Stimulated activated naive B cell treated with anti-CD40 and anti-IgM and Interleukin-4, amounts not matched to agents 10 μg/mL and 1 μg/mL and 100 μg/mL, for 72 hours (primary cell): ENCODE measurements around the gene NRCAM.
A peak's percentile ranks its signal among the peaks of the same experiment; 100 is the strongest.

ENCODE experiments used
- ATAC-seq, 2 donors: fragments of 150-1000 bp; cut with Tn5 transposase; replicated peaks; 2 replicates each; pipeline ENCODE4 v1.10.0; 2021; ENCODE audit warnings: moderate library complexity in 1 of 2
- DNase-seq: peaks from one replicate; pipeline ENCODE4 v3.0.0; 2021
- H3K27ac Mint-ChIP-seq: one replicate; pipeline ENCODE4 v1.8.0; 2022; ENCODE audit warnings: mild to moderate bottlenecking, mixed read lengths
- H3K27me3 Mint-ChIP-seq, 2 donors: one replicate each; pipeline ENCODE4 v1.8.0; 2022; ENCODE audit warnings: mixed read lengths in 2 of 2
- H3K36me3 Mint-ChIP-seq, 2 donors: one replicate each; pipeline ENCODE4 v1.8.0; 2022; ENCODE audit warnings: mixed read lengths in 2 of 2, mild to moderate bottlenecking in 1 of 2
- H3K4me1 Mint-ChIP-seq, 2 donors: one replicate each; pipeline ENCODE4 v1.8.0; 2022; ENCODE audit warnings: mixed read lengths in 2 of 2, mild to moderate bottlenecking in 1 of 2
- H3K4me3 Mint-ChIP-seq, 2 donors: one replicate each; pipeline ENCODE4 v1.8.0; 2022; ENCODE audit warnings: mild to moderate bottlenecking in 2 of 2, mixed read lengths in 2 of 2, moderate library complexity in 1 of 2
- H3K9me3 Mint-ChIP-seq, 2 donors: one replicate each; pipeline ENCODE4 v1.8.0; 2022; ENCODE audit warnings: mixed read lengths in 2 of 2, mild to moderate bottlenecking in 1 of 2

The NRCAM gene

DNA sequence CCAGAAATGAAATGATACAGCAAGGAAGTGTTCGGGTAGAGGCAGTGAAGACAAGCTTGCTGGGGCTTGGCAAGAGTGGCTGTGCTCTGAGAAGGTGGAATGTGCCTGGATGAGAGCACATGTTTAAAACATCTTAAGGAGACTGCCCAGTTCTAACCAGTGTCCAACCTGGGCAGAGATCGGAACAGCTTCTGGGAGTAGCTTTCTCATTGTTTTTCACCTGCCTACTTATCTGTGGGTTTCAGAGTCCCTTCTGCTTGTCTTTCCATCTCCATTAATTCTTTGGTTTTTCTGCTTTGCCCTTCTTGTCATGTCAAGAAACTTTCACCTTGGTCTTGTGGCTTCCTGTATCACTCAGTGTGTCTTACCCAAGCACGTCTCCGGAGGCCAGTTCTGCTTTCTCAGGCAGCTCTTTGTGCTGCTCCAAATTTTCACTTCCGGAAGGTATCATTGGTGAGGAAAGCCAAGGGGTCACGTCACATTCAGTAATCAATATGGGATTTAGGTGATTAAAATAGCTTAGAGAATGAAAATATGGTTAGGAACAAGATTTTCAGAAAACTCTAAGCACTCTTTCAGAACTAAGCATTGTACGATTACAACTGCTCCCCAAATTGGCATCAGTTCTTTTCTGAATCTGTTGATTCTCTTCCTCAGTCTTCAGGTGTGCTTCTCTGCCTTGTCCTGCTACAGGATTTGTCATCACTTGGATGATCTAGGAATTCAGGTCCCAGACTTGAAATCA is 320.6 kb downstream of the NRCAM start:
- peak; percentile 65 for DNase-seq
- H3K9me3 Mint-ChIP-seq = peaks cover 0 to 4% of the 10 kb centered on the region in 2 donors
- peaks cover 3 to 8% of the 10 kb centered on the region in 2 donors for H3K36me3 Mint-ChIP-seq
- H3K27ac Mint-ChIP-seq = peak overlapping the region; percentile 95
- peak; percentile 95 to 97 for ATAC-seq
- H3K4me3 Mint-ChIP-seq = peak overlapping the region; percentile 45 to 75
- no peaks in the 10 kb centered on the region for H3K27me3 Mint-ChIP-seq
- H3K4me1 Mint-ChIP-seq = peaks cover 28 to 53% of the 10 kb centered on the region in 2 donors

DNA sequence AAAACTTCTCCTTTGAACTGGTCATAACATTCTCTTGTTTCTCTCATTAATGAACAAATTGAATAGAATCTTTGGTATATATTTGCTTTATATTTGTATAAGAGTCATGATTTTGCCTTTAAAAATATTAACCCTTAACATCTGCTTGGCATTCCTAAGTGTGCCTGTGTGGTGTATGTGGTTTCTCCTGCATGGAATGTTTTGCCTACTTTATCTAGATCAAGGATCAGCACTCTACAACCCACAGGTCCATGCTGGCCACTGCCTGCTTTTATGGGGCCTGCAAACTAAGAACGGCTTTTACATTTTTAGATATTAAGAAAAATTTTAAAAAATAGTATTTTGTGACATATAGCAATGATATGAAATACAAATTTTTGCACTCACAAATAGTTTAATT is 321.8 kb downstream of the NRCAM start:
- Mint-ChIP-seq H3K36me3 (peaks cover 3 to 8% of the 10 kb centered on the region in 2 donors), H3K4me1 (peaks cover 28 to 53% of the 10 kb centered on the region in 2 donors), H3K4me3 (no peak overlapping the region), H3K27me3 (no peaks in the 10 kb centered on the region), H3K9me3 (peaks cover 0 to 4% of the 10 kb centered on the region in 2 donors), H3K27ac (no peak overlapping the region)
- DNase-seq (no peak), ATAC-seq (no peak)

DNA sequence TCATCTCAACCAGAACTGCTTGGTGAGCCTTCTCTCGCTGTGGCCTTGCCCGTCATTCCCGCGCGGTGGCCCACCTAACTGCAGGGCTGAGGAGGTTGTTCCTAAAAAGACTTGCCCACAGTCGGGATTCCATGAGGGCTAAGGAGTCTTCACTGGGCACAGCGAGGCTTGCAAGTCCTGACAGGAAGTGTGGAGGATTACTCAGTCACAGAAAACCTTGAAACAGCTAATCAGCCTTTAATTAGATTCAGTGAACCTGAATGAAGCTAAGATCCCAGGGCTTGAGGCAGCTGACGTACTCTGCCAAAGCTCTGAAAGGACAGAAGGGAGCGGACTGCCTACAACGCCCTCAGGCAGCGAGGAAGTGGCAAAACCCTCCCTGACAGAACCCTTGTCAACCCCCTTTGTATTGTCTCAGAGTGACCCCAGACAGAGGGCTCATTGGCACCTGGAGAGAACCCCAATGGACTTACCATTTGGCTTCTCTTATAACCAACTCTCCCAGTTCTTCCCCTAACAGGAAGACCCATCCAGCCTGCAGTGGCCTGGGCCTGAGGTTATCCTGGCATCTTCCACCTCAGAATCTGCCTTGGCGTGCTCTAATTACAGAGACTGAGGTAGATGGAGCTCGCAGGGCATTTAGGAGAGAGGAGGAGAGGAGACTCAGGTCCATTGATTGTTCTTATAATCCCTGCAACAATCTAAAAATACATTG is 323.5 kb downstream of the NRCAM start:
- Mint-ChIP-seq H3K27ac (peak overlapping the region; percentile 39), H3K4me1 (peaks cover 23 to 49% of the 10 kb centered on the region in 2 donors), H3K27me3 (no peaks in the 10 kb centered on the region), H3K9me3 (peaks cover 0 to 4% of the 10 kb centered on the region in 2 donors), H3K4me3 (no peak overlapping the region), H3K36me3 (peaks cover 3 to 8% of the 10 kb centered on the region in 2 donors)
- no peak for ATAC-seq
- DNase-seq = no peak

DNA sequence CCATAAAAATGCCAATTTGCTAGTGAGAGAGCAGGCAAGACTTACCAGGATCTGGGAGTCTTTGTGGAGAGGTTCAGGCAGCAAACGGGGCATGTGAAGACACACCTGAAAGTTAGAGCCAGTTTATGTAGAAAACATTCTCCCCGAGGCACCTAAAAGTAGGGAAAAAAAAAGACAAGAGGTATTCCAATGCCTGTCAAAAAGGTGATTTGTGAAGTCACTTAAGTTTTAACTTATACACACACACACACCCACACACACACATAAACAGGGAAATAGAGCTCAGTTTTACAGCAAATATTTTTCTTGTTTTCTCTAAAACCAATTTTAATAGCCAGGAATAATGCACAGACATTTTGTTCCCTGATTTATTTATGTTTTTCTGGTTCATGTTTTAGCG is 326.0 kb downstream of the NRCAM start, which contains the start of gene LAMB4:
TSS of gene LAMB4 (minus strand) at position 101 of the 400 bp plus-strand sequence. CDS start 7,197 bp downstream, outside the sequence.
- no peaks in the 10 kb centered on the region for H3K27me3 Mint-ChIP-seq
- ATAC-seq = no peak

DNA sequence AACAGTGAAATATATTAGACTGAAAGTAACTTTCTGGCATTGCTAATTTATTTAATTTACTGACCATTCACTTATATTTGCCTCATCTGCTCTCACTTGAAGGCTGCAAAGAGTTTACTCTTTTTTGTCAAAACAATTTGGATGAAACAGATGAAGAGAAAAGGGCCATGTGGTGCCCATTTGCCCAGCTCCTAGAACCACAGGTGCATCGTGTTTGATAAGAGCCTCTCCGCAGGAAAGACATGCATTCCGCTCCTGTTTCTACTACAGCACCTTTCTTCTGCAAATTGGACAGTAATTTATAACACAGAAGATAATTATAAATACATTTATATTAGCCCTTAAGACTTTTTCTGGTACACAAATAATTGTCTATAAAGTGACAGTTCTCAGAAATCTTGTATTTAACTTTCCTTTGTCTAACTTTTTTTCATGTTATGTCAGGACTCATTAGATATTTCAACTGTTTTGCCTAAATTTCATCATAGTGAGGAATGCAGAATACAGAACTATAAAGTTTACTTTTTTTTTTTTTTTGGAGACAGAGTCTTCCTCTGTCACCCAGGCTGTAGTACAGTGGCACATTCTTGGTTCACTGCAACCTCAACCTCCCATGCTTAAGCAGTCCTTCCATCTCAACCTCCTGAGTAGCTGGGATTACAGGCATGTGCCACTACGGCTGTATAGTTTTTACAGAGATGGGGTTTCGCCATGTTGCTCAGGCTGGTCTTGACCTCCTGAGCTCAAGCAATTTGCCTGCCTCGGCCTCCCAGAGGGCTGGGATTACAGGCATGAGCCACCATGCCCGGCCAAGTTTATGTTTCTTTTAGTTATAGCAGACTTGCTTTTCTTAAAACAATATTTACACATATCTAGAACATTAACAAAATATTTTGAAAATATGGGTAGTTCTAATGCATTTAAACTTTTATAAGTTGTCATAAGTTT is 326.9 kb downstream of the NRCAM start:
- Mint-ChIP-seq H3K27me3 (no peaks in the 10 kb centered on the region), H3K36me3 (no peaks in the 10 kb centered on the region), H3K27ac (no peak overlapping the region), H3K9me3 (no peaks in the 10 kb centered on the region), H3K4me3 (no peak overlapping the region), H3K4me1 (peaks cover 6 to 18% of the 10 kb centered on the region in 2 donors)
- DNase-seq (no peak), ATAC-seq (no peak)

More for the DNA sequence above, 326.0 kb downstream of the NRCAM start, which contains the start of gene LAMB4:
- H3K4me1 Mint-ChIP-seq = peaks cover 11 to 26% of the 10 kb centered on the region in 2 donors
- H3K9me3 Mint-ChIP-seq = no peaks in the 10 kb centered on the region
- no peaks in the 10 kb centered on the region for H3K36me3 Mint-ChIP-seq
- no peak within 1 kb of the TSS for H3K27ac Mint-ChIP-seq
- no peak within 1 kb of the TSS for H3K4me3 Mint-ChIP-seq
- DNase-seq = no peak

DNA sequence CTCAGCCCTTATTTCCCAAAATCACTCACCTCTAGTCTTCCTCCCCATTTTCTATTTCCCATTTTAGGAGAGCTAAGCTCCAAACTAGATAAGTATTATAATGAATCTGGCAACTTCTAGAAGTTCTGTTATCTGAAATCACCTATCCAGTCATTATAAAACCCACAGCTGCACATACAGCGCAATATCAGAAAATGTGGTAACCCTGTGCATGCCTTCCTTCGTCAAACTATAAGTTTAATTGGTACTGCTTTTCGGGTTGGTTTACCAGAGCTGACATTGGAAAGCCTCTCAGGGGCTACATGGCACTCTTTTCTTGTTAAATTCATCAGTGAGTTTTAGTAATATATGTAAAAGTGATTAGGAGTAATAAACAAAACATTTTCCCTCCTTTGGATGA is 327.7 kb downstream of the NRCAM start:
- Mint-ChIP-seq H3K4me1 (peaks cover 4 to 10% of the 10 kb centered on the region in 2 donors), H3K27me3 (no peaks in the 10 kb centered on the region), H3K27ac (no peak overlapping the region), H3K36me3 (no peaks in the 10 kb centered on the region), H3K9me3 (no peaks in the 10 kb centered on the region), H3K4me3 (no peak overlapping the region)
- no peak for DNase-seq
- no peak for ATAC-seq

DNA sequence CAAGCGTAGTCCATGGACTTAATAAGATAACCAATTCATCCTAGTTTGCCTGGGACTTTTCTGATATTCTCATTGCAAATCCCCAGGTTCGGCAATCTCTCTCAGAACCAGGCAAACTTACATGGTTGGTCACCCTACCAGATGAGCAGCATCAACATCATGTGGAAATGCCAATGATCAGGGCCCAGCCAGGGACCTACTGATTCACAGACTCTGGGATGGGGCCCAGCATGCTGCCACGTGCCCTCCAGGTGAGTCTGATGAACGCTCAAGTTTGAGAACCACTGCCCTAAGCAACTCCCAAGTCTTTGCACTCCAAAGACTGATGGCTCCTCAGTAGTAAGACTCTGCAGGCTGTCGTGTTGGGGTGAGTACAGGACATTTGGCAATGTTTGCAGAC is 328.8 kb downstream of the NRCAM start:
- no peaks in the 10 kb centered on the region for H3K9me3 Mint-ChIP-seq

DNA sequence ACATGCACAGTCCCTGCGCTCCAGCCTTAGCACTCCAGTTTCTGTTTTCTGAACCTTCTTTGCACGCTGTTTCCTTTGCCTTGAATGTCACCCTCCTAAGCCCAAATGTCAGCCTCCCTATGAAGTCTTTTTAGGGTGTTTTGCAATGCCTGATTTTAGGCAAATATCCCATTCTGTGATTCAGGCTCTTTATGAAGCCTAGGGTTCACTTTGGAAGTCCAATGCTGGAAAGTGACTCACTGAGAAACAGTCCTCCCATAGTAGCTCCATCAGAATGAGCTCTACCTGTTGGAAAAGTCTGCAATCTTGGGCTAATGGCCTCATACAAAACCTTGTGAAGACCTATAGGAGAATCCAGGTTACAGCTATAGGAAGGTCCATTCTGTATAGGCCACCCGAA is 331.4 kb downstream of the NRCAM start:
- DNase-seq = no peak
- ATAC-seq = no peak
- H3K4me1 Mint-ChIP-seq = peaks cover 6 to 8% of the 10 kb centered on the region in 2 donors
- H3K27ac Mint-ChIP-seq = no peak overlapping the region
- no peaks in the 10 kb centered on the region for H3K36me3 Mint-ChIP-seq
- H3K4me3 Mint-ChIP-seq = no peak overlapping the region
- no peaks in the 10 kb centered on the region for H3K27me3 Mint-ChIP-seq
- H3K9me3 Mint-ChIP-seq = no peaks in the 10 kb centered on the region

More for the DNA sequence above, 328.8 kb downstream of the NRCAM start:
- ATAC-seq = no peak
- no peaks in the 10 kb centered on the region for H3K36me3 Mint-ChIP-seq
- peaks cover 2 to 3% of the 10 kb centered on the region in 2 donors for H3K4me1 Mint-ChIP-seq
- no peaks in the 10 kb centered on the region for H3K27me3 Mint-ChIP-seq
- DNase-seq = no peak
- H3K27ac Mint-ChIP-seq = no peak overlapping the region
- no peak overlapping the region for H3K4me3 Mint-ChIP-seq

DNA sequence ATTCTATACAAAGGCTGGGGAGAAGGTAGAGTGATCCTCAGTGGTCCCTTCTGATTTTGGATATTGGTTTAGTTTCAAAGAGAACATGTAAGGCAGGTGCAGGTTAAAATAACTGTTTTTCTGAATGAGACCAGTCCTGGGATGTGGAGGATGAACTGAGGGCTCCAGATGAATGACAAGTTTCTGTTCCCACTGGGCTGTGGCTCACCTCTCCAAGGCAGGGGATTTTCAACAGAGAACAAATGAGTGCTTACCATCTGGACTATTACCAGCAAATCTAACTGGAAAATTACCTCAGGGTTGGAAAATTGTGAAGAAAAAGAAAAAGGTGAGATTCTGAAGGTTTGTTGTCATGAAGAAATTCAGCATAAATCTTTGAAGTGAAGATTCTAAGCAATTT is 334.1 kb downstream of the NRCAM start:
- Mint-ChIP-seq H3K27me3 (no peaks in the 10 kb centered on the region), H3K4me1 (peaks cover 11 to 14% of the 10 kb centered on the region in 2 donors), H3K27ac (peak overlapping the region; percentile 2), H3K9me3 (no peaks in the 10 kb centered on the region), H3K36me3 (no peaks in the 10 kb centered on the region), H3K4me3 (no peak overlapping the region)
- ATAC-seq (peak in 1 of 2 donors; percentile 59), DNase-seq (no peak)

DNA sequence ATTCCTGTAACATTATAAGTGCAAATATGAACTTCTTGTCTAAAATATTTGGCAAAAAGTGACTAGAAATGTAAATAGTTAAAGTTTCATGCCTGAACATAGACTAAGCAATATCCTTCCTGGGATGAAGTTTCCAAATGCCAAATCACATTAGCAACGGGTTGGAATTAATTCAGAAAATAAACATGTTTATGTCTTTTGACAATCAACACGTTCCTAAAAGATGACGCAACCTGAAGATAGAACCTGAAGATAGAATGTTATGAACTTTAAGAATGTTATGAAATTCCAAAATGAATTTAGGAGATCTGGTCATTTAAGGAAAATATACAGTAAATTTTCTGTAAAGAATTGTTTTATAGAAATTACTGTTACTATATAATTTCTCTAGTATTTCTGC is 335.3 kb downstream of the NRCAM start:
- no peaks in the 10 kb centered on the region for H3K9me3 Mint-ChIP-seq
- peaks cover 9 to 14% of the 10 kb centered on the region in 2 donors for H3K4me1 Mint-ChIP-seq
- no peak overlapping the region for H3K4me3 Mint-ChIP-seq
- no peak for ATAC-seq
- DNase-seq = no peak
- no peaks in the 10 kb centered on the region for H3K36me3 Mint-ChIP-seq
- H3K27me3 Mint-ChIP-seq = no peaks in the 10 kb centered on the region
- no peak overlapping the region for H3K27ac Mint-ChIP-seq

DNA sequence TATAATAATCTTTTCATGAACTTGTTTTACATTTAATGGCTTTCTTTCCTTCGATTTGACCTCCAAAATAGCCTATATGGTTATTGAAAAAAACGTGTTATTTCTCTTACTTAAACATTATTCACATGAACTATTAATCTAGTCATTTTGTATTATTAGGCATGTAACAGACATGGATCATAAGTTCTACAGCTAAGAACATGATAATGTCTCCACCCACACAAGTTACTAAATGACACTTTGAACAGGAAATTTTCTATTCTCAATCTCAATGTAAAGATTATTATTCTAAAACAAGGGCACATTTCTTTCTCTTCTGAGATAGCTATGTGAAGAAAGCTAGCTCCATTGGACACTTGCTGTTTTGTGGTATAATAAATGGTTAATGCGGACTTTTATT is 336.0 kb downstream of the NRCAM start:
- DNase-seq = no peak
- Mint-ChIP-seq H3K4me1 (peaks cover 9 to 14% of the 10 kb centered on the region in 2 donors), H3K27ac (no peak overlapping the region), H3K27me3 (no peaks in the 10 kb centered on the region), H3K9me3 (no peaks in the 10 kb centered on the region), H3K4me3 (no peak overlapping the region), H3K36me3 (no peaks in the 10 kb centered on the region)
- peak; percentile 50 to 64 for ATAC-seq

DNA sequence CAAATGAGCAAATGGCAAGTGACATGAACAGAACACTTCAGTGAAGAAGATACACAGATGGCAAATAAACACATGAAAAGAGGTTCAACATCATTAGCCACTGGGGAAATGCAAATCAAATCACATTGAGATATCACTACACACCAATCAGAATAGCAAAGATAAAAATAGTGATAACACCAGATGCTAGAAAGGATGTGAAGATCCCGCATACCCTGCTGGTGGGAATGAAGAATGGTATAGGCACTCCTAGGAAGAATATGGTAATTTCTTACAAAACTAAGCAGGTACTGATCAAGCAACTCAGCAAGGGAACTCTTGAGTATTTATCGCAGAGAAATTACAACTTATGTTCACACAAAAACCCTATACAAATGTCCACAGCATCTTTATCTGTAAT is 337.3 kb downstream of the NRCAM start:
- Mint-ChIP-seq H3K9me3 (no peaks in the 10 kb centered on the region), H3K36me3 (no peaks in the 10 kb centered on the region), H3K4me3 (no peak overlapping the region), H3K4me1 (peaks cover 9 to 14% of the 10 kb centered on the region in 2 donors), H3K27me3 (no peaks in the 10 kb centered on the region), H3K27ac (no peak overlapping the region)
- DNase-seq (no peak), ATAC-seq (no peak)

DNA sequence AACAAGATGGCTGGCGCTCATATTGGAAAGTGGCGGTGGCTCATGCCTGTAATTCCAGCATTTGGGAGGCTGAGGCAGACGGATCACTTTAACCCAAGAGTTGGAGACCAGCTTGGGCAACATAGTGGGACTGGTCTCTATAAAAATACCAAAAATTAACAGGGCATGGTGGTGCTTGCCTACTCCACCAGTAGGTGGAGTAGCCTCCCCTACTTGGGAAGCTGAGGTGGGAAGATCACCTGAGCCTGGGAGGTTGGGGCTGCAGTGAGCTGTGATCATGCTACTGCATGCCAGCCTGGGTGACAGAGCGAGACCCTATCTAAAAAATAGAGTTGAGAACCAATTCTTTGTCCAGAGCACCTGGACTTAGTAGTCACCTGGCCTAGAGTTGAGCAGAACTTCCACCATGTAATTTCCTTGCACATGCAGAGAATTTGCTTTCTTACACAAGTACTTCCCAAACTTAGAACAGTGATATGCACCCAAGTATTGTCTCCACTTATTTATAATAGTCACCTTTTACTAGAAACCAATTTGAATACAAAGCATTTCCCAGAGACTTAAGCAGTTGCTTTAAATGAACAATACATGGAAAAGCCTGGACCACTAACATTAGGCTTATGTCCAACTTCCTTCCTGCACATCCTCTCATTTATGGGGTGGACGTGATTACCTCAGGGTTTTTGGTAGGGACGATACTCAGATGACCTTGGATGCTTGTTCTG is 342.0 kb downstream of the NRCAM start:
- Mint-ChIP-seq H3K27ac (no peak overlapping the region), H3K4me1 (peaks cover under 1 to 3% of the 10 kb centered on the region in 2 donors), H3K4me3 (no peak overlapping the region), H3K27me3 (no peaks in the 10 kb centered on the region), H3K36me3 (no peaks in the 10 kb centered on the region), H3K9me3 (no peaks in the 10 kb centered on the region)
- peak; percentile 14 for DNase-seq
- peak; percentile 75 to 88 for ATAC-seq
